Activated naive CD4-positive, alpha-beta T cell (primary cell): ENCODE results near the gene AFF2.

Experiments
- DNase-seq, 4 experiments: peaks; one replicate each; lab custom pipeline; 2025; lab: John Stamatoyannopoulos, UW

AFF2 gene

DNA sequence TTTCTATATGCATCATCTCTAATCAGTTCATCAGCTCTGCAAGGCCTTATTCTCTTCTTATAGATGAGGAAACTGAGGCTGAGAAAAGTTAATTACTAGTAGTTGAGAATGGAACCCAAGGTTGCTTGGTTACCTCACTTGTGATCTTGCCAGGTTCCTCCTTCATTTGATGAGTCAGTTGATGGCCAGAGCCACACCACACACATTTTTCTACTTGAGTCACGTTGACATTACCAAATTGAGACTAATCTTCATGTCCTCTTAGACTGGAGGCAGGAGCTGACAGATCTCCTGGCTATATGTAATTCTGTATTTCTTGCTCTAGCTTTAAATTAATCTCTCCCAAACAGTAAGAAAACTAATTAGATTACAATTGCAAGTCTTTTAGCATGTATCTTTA, 428.4 kb downstream of the AFF2 start:
- DNase-seq = no peak

DNA sequence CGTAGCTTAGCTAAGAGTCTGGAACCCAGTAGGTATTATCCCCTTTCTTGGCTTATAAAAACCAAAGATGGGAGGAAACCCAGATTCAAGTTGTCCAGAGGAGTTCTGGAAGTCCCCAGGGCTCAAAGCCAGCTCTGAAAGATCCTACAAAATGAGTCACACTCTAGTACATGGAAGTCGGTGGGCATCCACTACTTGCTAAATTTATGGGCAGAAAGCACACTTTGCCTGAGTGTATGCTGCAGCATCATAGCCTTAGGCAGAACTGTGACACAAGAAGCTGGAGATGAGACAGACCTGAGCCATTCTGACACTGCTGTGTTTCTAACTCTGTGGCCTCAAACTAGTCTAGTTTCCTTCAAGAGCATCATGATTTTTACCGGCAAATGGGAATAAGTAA, 429.3 kb downstream of the AFF2 start:
- DNase-seq = no peak

DNA sequence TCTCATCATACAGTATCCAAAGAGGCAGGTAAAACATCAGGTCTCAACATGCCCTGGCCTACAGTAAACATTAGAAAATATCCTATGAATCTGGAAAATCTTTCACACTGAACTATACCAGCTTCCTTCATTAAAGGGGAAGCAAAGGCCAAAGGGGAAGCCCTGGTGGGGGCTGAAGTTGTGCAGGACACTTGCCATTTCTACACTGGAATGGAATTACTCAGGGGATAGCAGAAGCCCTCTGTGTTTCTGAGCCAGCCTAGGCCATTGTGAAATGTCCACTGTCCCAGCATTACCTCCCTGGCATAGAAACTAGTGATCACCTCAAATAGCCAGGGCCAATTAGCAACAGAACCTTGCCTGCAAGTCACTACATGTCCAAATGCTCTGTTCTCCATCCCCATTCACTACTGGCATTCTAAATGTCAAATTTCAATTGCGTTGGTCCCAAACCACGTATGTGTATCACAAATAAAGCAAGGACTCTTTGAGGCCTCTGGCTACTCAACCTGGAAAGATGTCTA, 429.9 kb downstream of the AFF2 start:
- DNase-seq = no peak

DNA sequence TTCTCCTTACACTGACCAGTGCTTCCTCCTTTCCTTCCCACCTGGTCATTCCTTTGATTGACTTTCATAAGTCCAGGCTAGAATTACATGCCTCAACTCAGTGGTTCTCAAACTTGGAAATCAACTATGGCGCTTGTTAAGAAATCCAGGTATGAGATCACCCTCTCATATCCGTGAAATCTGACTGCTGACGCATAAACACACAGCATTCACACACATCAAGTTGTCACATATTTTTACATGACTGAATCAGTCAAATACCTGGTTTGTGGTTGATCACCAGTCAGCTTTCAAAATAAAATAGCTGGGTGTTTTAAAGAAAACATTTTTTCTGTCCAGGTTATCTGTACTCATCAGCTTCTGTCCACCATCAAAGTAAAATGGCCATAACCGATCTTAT, 433.5 kb downstream of the AFF2 start:
- no peak for DNase-seq

DNA sequence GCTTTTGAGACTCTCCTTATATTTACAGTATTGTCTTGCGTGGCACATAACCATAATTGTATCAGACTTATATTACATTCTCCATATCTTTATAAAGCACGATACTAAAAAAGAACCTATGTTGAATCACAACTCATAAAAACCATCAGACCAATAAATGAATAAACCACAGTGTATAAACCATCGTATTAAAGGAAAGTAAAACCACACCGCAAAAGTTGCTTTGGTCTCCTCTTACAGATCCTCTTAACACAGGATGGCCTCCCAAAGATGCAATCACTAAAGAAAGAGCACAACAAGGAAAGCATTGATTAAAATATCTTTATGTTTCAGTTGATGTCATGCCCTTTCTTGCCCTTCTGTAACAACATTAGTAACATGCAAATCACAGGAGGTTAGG, 437.9 kb downstream of the AFF2 start:
- no peak for DNase-seq

DNA sequence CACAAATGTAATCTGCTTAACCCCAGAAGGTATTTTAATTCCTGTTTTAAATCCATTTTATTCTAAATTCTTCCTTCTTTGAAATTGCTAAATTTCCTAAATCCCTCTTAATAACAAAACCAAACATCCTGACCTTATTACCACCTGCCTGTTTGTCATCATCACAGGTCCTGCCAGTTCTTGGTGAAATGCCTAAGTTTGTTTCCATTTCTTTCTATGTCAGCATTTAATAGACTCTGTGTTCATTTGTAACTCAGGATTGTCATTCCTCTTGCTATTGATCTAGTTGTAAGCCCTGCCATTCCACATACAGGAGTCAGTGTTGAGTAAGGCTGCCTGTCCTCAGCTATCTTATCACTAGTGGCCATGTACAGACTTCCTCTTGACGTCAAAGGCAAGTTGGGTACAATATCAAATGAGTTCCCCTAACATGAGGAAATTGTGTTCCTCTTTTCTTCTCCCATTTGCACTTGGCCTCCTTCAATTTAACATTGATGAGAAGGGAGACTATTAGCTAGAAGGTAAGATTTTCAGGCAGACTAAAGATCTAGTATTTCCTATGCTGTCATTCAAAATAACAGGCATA, 440.1 kb downstream of the AFF2 start:
- no peak for DNase-seq

DNA sequence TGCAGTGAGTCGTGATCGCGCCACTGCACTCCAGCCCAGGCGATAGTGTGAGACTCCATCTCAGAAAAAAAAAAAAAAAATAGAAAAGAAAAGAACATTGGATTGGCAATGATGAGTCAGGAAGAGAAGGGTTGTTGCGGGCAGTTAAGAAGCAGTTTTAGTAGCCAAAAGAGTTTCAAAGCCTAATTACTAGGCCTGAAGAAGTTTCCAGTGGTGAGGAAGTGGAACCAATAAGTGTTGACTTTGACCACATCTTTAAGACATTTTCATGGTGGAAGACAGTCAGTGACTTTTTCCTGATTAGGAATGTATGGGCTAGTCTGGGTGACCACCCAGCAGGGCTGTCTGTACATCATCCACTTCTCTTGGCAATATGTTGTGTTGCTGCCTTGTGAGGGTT, 442.3 kb downstream of the AFF2 start:
- no peak for DNase-seq

DNA sequence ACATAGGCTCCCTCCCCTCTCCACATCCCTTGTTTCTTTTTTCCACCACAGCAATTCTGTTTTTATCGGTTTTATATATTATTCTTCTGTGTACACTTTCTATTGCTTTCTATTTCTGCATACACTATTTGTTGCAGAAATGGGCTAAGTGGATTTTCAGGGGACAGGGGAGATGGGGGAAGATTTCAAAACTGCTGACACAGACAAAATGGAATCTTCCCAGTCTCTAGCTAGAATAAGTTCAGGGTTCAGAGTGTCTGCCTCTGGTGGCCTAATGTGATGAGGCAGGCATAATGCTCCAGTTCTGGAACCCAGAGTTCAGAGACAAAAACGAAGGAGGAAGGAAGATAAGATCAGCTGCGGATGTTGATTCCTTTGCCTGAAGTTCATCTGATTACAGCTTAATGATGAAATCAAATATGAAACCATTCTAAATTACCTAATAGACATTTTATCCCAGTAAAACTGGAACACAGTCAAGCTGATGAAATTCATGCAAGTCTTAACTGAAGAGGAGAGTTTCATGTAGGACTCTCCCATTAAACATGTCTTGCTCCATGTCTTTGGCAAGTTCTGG, 447.1 kb downstream of the AFF2 start:
- no peak for DNase-seq

DNA sequence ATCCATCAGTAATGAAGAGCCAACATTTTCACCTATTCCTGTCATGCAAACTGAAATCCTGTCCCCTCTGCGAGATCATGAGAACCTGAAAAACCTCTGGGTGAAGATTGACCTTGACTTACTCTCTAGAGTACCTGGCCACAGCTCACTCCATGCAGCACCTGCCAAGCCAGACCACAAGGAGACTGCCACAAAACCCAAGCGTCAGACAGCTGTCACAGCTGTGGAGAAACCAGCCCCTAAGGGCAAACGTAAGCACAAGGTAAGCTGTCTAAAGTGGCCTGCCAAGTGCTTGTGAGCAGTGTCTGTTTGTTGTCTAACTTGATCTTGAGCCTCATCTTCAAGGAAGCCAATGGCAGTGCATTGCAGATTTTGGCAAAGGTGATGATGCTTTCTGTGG, 455.9 kb downstream of the AFF2 start:
- no peak for DNase-seq

DNA sequence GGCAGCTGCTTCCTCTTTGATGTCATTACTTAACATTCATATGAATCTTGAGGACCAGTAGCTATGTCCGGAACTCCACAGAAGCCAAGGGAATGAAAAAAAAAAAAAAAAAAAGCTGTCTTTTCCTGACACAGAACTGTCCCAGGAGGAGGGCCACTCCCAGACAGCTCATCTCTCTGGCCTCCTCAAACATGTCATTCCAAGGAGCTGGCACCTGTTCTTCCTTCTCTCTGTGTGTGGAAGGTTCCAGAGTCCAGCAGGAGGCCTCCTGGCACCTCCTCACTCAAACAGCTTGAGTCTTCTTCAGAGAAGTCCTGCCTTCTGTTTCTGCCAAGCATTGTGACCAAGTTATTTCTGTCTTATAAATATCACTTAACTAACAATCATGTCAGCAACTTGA, 458.5 kb downstream of the AFF2 start:
- DNase-seq = no peak

DNA sequence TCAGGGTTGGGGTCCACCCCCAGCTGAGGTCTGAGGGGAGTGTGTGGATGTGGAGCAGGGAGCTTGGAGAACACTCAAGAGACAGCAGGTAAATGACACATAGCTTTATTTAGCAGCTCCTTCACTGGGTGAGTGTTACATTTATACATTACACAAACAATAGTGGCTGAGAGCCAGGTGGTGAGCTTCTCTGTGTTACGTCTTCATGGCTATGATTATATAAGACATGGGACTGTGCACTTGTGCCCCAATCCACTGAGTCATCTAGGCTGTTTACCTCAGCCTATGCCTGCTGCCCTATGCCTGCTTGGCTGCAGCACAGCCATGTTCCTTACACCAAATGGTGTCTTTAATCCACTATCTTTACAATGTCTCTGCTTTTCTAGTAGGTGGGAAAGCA, 459.6 kb downstream of the AFF2 start:
- no peak for DNase-seq

DNA sequence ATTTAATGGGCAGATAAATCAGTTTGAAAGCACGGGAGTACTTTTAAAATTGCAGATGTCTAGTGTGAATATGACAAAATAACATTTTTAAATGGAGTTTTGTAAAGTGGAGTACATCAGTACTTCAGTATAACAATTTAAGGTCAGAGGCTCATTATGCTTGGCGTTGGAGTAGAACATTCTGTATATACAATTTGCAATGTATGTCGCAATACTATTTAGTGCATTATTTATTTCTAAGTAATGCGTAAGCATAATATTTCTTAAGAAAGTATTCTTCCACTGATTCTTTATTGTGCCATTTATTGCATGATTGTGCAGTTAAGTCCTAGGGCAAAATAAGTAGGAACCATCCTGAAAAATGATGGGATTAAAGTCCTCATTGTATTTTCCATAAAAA, 461.6 kb downstream of the AFF2 start:
- no peak for DNase-seq

DNA sequence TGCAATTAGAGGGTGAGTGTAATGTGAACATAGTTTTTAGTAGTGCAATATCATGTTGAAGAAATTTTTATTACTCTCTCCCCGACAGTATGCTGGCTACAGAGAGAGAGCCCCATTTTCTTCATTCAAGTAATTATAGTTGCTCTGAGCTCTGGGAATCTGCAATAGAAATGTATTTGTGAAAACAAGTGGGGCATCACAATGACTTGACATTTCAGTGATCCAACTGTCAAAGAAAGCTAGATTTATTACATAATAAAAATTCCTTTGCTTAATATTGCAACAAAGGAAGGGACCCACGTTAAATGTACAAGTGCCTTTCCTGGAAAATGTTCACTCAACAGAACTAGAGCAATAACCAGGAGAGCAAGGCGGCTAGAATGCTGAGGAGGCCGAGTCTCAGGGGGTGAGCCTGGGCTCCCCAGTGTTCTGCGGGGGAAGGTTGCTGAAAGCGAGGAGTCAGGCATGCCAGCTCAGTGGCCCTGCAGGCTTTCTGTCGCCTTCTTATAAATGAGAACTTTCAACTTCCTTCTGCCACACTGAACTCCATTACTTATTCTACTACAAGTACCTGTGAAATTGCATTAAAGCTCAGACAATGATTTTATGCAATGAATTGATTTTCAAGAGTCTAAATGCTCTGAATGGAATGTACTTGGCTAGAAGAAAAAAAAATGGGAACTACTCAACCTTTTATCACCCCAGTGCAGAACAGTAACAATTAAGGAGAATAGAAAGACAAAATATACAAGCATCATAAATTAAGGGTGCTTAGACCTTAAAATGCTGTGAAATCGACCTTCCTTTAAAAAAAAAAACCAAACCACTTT, 476.4 kb downstream of the AFF2 start:
- DNase-seq = no peak

DNA sequence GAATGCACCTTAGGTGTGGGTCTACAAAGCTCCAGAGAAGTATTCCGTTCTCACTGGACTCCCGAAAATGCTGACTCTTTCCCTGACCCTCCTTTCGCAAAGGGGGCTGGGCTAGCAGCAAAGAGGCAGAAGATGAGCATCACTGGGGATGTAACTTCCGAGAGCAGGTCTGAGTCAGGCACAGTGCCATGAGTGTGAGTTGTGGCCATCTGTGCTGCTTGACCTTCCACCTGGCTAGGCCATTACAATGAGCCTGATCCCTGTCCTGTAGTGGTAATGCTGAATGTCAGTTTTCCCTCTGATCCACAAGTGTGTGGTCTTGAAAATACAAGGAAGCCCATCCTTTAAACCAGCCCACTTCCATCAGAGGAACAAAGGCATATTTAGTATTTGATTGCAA, 479.4 kb downstream of the AFF2 start:
- no peak for DNase-seq

DNA sequence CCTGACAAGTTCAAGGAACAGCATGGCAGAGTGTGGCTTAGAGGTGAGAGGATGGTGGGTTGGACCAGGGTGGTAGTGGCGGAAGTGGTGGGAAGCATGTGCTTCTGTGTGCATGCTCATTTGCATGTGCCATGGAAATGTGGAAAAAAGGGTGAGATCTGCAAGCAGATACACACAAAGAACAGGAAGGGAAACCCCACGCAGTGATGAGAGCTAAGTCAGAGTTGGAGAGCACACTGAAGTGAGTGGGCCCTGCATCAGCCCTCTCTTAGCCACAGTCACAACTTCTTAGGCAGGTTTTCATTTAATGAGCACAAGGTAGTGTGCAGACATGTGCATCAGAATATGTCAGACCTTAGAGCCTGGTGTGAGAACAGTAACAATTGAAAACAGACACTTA, 483.8 kb downstream of the AFF2 start:
- no peak for DNase-seq

DNA sequence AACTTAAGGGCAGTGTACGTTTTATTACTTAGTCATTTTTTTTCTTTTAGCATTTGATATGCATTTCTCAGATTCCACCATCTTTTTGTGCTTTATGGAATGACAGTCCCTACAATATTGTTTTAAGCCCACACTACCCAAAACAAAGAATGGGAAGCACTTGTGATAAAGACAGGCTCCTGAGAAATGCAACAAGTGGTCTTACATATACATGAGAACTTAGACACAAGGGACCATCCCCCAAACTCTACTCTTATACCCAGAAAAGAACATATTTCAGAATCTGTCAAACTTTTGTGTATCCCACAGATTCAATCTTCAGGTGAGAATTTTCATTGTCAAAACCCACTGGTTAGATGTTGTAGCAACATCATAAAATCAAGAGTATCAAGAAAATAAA, 491.1 kb downstream of the AFF2 start:
- no peak for DNase-seq

DNA sequence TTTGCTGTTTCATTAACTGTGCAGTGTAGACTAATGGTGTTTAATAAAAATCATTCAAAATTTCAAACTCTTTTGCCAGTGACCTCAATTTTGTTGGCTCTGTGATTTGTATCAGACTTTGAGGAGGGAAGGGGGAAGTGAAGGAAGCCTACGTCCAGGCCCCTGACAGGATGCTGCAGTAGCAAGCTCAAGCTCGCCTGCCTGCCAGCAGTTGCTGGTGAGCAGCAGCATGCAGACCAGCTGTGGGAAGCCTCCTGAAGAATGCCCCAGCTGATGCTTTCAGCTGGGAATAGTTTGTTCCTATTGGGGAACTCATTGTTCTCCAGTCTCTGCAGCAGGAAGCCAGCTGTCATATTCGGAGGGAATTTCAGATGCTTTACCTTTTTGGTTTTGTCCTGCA, 495.2 kb downstream of the AFF2 start:
- DNase-seq = no peak

DNA sequence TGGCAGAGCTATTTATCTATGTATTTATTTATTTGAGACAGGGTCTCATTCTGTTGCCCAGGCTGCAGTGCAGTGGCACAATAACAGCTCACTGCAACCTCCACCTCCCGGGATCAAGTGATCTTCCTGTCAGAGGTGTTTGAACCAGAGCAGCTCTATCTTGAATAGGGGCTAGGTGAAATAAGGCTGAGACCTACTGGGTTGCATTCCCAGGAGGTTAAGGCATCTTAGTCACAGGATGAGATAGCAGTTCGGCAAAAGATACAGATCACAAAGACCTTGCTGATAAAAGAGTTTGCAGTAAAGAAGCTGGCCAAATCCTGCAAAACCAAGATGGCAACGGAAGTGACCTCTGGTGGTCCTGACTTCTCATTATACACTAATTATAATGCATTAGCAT, 501.9 kb downstream of the AFF2 start:
- DNase-seq = no peak

DNA sequence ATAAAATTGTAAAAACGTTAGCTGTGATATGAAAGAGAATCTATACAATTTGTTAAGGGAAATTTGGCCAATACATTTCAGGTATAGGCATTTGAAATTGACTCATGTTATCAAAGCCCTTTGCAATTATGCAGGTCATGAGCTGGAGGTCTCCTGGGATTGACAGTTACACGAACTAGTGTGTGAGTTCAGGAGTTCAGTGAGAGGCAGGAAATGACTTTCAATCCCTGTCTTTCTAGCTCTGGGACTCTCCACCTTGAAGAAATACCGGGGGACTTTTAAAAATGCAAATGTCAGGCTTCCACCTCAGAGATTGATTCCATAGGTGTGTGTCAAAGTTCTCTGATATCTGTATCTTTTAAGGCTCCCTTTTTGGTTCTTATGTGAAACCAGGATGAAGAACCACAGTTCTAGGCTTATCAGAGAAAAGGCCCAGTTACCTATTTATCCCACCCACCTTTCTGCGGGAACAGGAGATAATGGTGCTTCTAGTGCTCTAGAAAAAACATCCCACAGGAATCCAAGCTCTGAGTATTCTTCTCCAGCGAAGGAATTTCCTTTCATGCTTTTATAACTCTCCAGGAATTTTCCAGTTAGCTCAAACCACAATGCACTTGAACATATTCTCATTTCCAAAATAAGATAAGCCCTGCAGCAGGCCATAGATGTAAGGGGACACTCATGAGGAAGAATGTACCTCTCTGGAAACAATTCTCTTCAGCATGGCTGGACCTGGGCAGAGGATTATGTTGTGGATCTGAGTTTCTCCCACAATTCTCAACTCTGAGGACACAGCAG, 503.6 kb downstream of the AFF2 start:
- no peak for DNase-seq

DNA sequence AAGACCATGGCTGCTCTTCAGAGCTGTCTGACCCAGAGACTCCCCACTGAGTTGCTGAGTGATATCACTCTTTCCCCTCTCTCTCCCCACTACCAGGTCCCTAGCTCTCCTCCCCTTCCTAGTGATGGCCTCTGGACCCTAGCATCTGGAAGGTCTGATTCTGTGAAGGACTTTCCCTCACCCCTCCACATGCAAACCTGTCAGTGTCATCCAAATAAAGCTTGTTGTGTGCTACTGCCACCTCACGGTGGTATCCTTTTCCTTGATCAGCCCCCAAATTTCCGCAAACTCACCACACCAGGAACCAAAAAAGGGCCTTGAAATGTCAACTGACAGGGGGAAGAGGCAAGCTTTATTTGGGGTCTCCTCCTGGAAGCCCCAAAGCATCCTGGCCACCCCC, 504.5 kb downstream of the AFF2 start:
- DNase-seq = no peak

DNA sequence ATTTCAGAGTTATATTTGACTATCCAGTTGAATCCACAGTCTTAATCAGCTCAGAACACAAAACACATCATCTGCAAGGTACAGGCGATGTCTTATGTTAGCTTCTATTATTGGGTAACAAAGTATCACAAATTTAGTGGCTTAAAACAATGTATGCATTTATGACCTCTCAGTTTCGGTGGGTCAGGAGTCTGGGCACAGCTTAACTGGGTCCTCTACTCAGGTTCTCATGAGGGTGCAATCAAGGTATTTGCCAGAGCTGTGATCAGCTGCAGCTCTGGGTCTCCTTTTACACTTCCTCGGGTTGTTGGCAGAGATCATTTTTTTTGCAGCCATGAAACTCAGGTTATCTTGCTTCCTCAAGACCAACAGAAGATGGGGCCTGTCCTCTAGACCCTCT, 505.8 kb downstream of the AFF2 start:
- DNase-seq = no peak

DNA sequence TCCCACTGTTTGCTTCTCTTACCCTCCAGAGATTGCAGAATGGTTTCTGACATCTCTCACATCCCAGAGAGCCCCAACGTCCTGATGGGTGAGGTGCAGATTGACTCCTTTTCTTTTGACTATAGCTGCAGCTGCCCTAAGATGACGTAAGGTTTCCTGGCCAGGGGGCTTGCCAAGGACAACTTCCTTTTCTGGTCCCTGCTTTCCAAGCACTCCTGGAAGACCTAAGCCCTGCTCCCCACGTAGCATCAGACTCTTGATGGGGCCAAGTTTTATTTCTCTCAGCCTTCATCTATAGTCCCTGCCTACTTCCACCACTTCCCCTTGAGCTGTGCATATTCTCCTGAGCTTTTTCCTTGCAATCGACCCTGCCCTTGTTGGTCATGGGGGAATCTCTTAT, 507.0 kb downstream of the AFF2 start:
- DNase-seq = no peak
